HepG2 (cell line): Measurements from ENCODE around the gene PFAS. TPM values are rescaled to one million over a fixed set of nuclear protein-coding genes. Genes with fewer than 3 reads are reported as not detected.

Experiments used
- ARID5B ChIP-seq: IDR thresholded peaks from 2 replicates; pipeline ENCODE4 v1.4.0; 2020; ENCODE audit warnings: mild to moderate bottlenecking, missing genetic modification reagents
- GPN1 ChIP-seq: sonication (generic); formaldehyde crosslinking; IDR thresholded peaks from 2 replicates; pipeline ENCODE4 v1.5.1; 2020; ENCODE audit warnings: missing genetic modification reagents, borderline replicate concordance
- PHF8 ChIP-seq: sonication (generic); formaldehyde crosslinking; IDR thresholded peaks from 2 replicates; pipeline ENCODE4 v1.5.0; 2020; ENCODE audit warnings: missing genetic modification reagents
- POLR2AphosphoS2 ChIP-seq: IDR thresholded peaks from 2 replicates; pipeline ENCODE4 v1.6.1; 2011; ENCODE audit warnings: low read depth, low read length, improper control_type of control experiment
- REPIN1 ChIP-seq: sonication (generic); formaldehyde crosslinking; IDR thresholded peaks from 2 replicates; pipeline ENCODE4 v1.8.0; 2022; ENCODE audit warnings: missing genetic modification reagents, low read depth, mild to moderate bottlenecking, borderline replicate concordance
- SOX13 ChIP-seq, 3 experiments: fragments of 450-650 bp in 1 of 3; sonication (generic) in 1 of 3; formaldehyde crosslinking in 1 of 3; IDR thresholded peaks in 2 of 3; conservative IDR thresholded peaks in 1 of 3; 2 replicates each; pipeline versions ENCODE4 v1.5.0 to v1.6.1; 2016 to 2020; ENCODE audit warnings: antibody characterized with exemption in 1 of 3, mild to moderate bottlenecking in 1 of 3, missing compliant biosample characterization in 1 of 3, missing genetic modification reagents in 1 of 3, moderate library complexity in 1 of 3
- YY1 ChIP-seq: IDR thresholded peaks from 2 replicates; pipeline ENCODE4 v1.6.1; 2011; ENCODE audit warnings: low read length, low read depth, moderate library complexity, mild to moderate bottlenecking; ENCODE audit not compliant: insufficient read depth, insufficient replicate concordance
- ZBTB39 ChIP-seq: sonication (generic); formaldehyde crosslinking; IDR thresholded peaks from 2 replicates; pipeline ENCODE4 v1.5.0; 2020; ENCODE audit warnings: missing genetic modification reagents
- ZNF414 ChIP-seq: sonication (generic); formaldehyde crosslinking; IDR thresholded peaks from 2 replicates; pipeline ENCODE4 v1.5.0; 2020; ENCODE audit warnings: missing genetic modification reagents
- ZNF549 ChIP-seq: sonication (generic); formaldehyde crosslinking; IDR thresholded peaks from 2 replicates; pipeline ENCODE4 v1.5.0; 2020; ENCODE audit warnings: missing genetic modification reagents
- ZNF724P ChIP-seq: sonication (generic); formaldehyde crosslinking; IDR thresholded peaks from 2 replicates; pipeline ENCODE4 v1.8.0; 2022; ENCODE audit warnings: missing genetic modification reagents, borderline replicate concordance
- polyA plus RNA-seq, 8 experiments: library from polyadenylated mRNA; depleted of rRNA in 3 of 8; stranded (reverse) in 7 of 8; unstranded in 1 of 8; fragments of >200 nt; fragmentation: Illumina TruSeq in 4 of 8; extraction: Trizol in 4 of 8; gene quantifications; 2 replicates each; pipeline versions ENCODE4 v1.2.1 to v1.2.3, GENCODE V29; 2011 to 2016; ENCODE audit warnings: low read depth in 4 of 8, missing spikeins in 1 of 8, mixed read lengths in 1 of 8; ENCODE audit not compliant: insufficient read depth in 1 of 8
- total RNA-seq, 5 experiments: library from RNA; depleted of rRNA; stranded (reverse); fragments of >200 nt; fragmentation: Illumina TruSeq; extraction: Trizol; gene quantifications; 2 replicates each; pipeline ENCODE4 v1.2.3, GENCODE V29; 2016; ENCODE audit warnings: low read depth in 1 of 5
- TF ChIP-seq, protein P1 (sequence below): IDR thresholded peaks from 2 replicates; pipeline ENCODE4 v1.6.1; 2016; ENCODE audit warnings: missing genetic modification reagents, missing compliant biosample characterization
- TF ChIP-seq, protein P2 (sequence below): sonication (generic); formaldehyde crosslinking; IDR thresholded peaks from 2 replicates; pipeline ENCODE4 v1.4.0; 2020; ENCODE audit warnings: missing genetic modification reagents

Gene PFAS
- total and polyA plus RNA-seq, 2 of the 13 experiments (the other 11 are each of a cell fraction or from before 2014, with no cell fraction given) = 49.4 to 58.2 TPM

- TF ChIP-seq ZNF414 (CRISPR knock-in tag) (peak; percentile 78; the same call in 1 of the 2 replicates), REPIN1 (CRISPR knock-in tag) (peak; percentile 33; the same call in 1 of the 2 replicates), ARID5B (CRISPR knock-in tag) (0 out of 2 replicates have a peak, but pooled peaks have one; percentile 19), ZBTB39 (CRISPR knock-in tag) (peak; percentile 72; the same call in 1 of the 2 replicates), YY1 (peak; percentile 92), PHF8 (peak; percentile 51; the same call in 1 of the 2 replicates), ZNF724P (CRISPR knock-in tag) (0 out of 2 replicates have a peak, but pooled peaks have one; percentile 54), GPN1 (CRISPR knock-in tag) (no peak), POLR2AphosphoS2 (no peak), SOX13 (IDR thresholded peaks at IDR 0.05) (peak; percentile 66), SOX13 (CRISPR knock-in tag; conservative IDR thresholded peaks at IDR 0.05 in 1 of 2, IDR thresholded peaks at IDR 0.05 in 1 of 2) (peak in 1 of 2 experiments; percentile 78; a peak in 2 of 4 replicates), ZNF549 (no peak)
- TF ChIP-seq, protein P1, sequence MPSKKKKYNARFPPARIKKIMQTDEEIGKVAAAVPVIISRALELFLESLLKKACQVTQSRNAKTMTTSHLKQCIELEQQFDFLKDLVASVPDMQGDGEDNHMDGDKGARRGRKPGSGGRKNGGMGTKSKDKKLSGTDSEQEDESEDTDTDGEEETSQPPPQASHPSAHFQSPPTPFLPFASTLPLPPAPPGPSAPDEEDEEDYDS (CRISPR knock-in tag) = 0 out of 2 replicates have a peak, but pooled peaks have one; percentile 48
- TF ChIP-seq, protein P2, sequence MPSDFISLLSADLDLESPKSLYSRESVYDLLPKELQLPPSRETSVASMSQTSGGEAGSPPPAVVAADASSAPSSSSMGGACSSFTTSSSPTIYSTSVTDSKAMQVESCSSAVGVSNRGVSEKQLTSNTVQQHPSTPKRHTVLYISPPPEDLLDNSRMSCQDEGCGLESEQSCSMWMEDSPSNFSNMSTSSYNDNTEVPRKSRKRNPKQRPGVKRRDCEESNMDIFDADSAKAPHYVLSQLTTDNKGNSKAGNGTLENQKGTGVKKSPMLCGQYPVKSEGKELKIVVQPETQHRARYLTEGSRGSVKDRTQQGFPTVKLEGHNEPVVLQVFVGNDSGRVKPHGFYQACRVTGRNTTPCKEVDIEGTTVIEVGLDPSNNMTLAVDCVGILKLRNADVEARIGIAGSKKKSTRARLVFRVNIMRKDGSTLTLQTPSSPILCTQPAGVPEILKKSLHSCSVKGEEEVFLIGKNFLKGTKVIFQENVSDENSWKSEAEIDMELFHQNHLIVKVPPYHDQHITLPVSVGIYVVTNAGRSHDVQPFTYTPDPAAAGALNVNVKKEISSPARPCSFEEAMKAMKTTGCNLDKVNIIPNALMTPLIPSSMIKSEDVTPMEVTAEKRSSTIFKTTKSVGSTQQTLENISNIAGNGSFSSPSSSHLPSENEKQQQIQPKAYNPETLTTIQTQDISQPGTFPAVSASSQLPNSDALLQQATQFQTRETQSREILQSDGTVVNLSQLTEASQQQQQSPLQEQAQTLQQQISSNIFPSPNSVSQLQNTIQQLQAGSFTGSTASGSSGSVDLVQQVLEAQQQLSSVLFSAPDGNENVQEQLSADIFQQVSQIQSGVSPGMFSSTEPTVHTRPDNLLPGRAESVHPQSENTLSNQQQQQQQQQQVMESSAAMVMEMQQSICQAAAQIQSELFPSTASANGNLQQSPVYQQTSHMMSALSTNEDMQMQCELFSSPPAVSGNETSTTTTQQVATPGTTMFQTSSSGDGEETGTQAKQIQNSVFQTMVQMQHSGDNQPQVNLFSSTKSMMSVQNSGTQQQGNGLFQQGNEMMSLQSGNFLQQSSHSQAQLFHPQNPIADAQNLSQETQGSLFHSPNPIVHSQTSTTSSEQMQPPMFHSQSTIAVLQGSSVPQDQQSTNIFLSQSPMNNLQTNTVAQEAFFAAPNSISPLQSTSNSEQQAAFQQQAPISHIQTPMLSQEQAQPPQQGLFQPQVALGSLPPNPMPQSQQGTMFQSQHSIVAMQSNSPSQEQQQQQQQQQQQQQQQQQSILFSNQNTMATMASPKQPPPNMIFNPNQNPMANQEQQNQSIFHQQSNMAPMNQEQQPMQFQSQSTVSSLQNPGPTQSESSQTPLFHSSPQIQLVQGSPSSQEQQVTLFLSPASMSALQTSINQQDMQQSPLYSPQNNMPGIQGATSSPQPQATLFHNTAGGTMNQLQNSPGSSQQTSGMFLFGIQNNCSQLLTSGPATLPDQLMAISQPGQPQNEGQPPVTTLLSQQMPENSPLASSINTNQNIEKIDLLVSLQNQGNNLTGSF = no peak
These were observed 28.1 kb upstream of the PFAS start (continued) for GRCh38 chr17:8220783-8221662.
